SIG-M5 treated with dmso at 0.1 percent for 504 hours (cell line): Measurements from ENCODE around the gene RUSC1.
"Not testable (repeated sequence)": the region's sequence is repeated elsewhere in the genome, so short reads cannot be mapped to it uniquely, and the experiment has no call there.

ENCODE experiments used
- DNase-seq: peaks from one replicate; lab custom pipeline; 2025; ENCODE audit not compliant: unreplicated experiment; lab: John Stamatoyannopoulos, UW

RUSC1 gene, protein sequence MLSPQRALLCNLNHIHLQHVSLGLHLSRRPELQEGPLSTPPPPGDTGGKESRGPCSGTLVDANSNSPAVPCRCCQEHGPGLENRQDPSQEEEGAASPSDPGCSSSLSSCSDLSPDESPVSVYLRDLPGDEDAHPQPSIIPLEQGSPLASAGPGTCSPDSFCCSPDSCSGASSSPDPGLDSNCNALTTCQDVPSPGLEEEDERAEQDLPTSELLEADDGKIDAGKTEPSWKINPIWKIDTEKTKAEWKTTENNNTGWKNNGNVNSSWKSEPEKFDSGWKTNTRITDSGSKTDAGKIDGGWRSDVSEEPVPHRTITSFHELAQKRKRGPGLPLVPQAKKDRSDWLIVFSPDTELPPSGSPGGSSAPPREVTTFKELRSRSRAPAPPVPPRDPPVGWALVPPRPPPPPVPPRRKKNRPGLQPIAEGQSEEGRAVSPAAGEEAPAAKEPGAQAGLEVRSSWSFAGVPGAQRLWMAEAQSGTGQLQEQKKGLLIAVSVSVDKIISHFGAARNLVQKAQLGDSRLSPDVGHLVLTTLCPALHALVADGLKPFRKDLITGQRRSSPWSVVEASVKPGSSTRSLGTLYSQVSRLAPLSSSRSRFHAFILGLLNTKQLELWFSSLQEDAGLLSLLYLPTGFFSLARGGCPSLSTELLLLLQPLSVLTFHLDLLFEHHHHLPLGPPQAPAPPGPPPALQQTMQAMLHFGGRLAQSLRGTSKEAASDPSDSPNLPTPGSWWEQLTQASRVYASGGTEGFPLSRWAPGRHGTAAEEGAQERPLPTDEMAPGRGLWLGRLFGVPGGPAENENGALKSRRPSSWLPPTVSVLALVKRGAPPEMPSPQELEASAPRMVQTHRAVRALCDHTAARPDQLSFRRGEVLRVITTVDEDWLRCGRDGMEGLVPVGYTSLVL

DNA sequence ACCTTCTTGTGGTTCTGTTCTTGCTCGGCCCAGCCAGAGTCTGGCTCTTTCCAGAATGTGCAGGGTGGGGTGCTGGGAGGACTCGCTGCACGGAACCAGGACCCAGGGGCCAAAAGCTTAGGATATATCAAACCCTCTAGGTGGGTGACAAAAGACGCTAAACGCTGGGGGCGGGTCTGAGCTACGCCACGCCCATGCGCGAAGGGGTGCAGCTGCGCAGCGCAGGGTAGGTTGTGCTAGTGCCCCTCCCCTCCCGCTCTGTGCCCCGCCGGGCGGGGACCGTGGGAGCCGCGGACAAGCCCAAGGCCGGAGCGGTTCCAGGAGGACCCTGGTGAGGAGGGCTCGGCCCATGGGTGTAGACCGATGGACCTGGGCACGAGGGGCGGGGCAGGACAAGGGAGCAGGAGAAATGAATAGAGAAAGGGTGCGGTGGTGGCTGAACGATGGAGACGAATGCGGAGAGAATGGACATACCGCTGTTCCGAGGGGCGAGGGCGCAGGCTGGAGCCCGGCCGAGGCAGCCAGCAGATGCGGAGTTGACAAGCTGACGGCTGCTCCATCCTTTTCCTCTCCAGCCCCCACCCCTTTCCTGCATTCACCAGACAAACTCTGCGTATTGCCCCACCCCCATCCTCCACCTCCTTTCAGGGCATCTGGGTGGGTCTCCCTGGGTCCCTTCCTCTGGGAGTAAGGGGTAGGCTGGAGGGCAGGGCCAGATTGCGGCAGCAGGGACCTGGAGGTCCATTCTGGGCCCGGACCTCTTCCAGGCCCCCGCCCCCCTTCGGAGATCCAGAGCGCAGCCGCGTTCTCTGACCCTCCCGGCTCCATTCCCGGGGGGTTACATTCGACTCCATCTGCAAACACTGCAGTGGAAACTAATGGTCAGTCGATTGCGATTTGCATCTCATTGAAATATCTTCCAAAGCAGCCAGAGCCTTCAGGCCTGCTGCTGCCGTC is at the start of gene RUSC1:
Gene RUSC1, plus strand, starts transcription at position 234 of the 957 bp plus-strand sequence. CDS start 880 bp downstream, outside the sequence.
- no peak for DNase-seq

DNA sequence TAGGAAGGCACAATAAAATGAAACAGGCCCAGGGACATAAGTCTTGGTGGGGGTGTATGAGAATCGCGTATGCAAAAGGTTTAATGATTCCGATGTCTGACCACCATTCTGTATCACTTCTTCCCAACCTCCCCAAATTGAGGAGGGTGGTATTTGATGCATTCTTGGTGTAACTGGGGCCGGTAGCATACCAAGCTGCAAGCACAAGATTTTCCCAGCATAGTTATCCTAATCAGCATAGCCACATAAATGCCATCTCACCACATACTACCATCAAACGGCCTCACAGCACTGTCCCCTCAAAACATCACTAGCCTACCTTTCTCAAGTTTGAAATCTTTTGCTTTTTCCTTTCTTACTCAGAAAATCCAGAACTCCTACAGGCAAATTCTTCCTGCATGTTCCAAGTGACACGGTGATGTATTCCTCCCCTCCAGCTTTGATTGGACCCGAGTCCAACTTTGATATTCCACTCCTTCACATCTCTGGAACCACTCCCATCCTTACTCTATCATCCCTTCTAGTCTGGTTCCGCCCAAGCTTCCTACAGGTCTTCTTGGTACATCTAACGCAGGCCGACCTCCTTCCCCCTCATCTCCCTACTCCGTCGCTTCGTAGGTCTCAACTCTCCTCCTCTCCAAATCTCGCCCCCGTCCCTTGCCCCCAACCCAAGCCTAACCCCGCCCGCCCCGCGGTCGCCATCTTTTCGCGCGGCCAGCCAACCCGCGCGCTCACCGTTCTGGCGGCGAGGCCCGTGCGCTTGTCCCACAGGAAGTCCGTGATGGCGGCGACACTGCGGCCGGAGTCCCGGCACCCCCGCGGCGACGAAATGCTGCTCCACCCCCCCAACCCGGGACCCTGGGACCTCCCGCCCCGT is 48.0 kb upstream of the RUSC1 start:
- DNase-seq = peak; percentile 46

DNA sequence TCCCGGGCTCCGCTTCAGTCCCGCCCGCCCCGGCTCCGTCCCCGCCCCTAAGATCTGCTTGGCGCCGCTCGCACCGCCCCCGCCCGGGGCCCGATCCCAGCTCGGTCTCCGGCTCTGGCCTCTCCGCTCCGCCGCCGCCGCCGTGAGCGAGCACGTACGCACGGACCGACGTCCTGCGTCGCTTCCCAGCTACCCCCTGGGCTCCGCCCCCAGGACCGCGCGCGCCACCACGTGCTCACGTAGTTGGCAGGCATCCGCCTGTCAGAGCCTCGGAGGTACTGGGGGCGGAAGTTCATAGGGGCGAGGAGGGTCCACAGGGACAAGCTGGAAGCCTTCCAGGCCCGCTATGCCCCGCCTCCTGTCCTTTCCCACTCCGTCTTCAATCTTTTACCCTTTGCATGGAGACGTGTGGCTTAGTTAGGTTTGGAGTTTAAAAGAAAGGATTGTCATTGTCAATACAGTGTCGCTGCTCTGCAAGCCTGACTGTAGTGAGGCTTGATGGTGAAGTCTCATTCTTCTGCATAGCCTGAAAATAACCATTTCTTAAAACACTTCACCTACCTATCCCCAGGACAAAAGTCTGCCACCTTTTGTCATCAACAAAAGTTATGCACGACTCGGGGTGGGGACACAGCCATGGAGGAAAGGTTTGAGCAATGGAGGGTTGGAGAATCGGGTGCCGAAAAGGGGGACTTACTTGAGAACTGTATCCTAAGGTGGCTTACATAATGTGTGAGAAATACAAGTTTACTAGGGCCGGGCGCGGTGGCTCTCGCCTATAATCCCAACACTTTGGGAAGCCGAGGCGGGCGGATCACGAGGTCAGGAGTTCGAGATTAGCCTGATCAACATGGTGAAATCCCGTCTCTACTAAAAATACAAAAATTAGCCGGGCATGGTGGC is 47.1 kb upstream of the RUSC1 start, which contains the start of gene CLK2:
Gene CLK2, minus strand, starts transcription at position 162 of the 903 bp plus-strand sequence. CDS start 2,527 bp downstream, outside the sequence.
- peak; percentile 98 for DNase-seq

DNA sequence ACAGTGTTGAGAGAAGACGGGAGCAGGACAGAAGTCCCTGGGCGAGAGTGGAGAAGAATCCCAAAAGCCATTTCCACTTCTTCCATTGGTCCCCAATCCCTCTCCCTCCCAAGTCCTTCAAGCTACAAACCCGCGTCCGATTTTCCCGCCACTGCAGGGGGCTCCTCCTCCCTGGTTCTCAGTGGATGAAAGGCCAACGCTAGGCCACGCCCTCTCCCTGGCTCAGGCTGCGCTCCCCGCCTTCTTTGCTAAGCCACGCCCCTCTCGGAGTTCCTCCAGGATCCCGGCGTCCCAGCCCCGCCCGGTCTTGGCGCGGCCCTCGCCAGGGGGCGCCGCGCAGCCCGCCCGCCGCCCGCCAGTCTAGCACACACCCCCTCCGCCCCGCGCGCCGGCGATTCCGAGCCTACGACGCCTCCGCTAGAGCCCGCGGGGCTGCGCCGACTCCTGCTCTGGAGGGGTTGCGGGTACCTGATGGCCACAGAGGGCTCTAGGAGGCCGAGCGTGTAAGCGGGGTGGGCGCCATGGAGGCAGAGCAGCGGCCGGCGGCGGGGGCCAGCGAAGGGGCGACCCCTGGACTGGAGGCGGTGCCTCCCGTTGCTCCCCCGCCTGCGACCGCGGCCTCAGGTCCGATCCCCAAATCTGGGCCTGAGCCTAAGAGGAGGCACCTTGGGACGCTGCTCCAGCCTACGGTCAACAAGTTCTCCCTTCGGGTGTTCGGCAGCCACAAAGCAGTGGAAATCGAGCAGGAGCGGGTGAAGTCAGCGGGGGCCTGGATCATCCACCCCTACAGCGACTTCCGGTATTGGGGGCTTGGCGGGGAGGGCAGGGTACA is 43.4 kb upstream of the RUSC1 start, which contains the start of gene HCN3:
Gene HCN3, plus strand, starts transcription at position 394 of the 832 bp plus-strand sequence. Its CDS starts 128 bp downstream, at position 522.
- peak; percentile 98 for DNase-seq

DNA sequence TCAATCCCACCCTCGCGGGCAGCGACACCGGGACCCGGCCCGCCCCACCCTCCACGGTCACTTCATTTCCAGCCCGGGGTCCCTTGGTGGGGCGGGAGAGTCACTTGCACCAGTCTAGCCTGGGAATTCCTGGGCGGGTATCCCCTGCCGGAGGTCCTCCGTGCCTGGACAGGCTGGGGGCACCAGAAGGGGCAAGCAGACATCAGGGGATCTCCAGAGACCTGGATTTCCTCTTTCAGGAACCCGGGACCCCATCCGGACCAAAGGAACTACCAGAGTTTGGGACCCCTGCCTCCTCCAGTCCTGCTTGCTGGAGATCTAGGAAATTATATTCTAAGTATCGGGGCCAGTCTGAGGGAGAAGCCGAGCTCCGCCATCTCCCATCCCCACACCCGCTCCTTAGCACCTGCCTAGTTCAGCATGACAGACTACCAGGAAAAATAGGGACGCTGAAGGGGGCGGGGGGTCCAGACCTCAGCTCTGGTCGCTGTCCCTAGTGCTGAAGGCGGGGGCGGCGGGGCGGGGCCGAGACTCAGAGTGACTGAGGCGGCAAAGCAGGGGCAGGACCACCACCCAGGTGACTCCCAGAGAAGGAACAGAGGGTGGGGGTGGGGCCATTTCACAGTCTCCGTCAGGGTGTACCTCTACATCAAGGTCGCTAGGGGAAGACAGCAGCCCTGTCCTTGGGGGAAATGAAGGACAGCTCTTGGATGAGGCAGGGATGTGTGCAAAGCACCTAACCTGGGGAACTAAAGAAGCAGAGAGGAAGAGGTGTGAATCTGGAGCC is 42.6 kb upstream of the RUSC1 start:
- peak; percentile 75 for DNase-seq

DNA sequence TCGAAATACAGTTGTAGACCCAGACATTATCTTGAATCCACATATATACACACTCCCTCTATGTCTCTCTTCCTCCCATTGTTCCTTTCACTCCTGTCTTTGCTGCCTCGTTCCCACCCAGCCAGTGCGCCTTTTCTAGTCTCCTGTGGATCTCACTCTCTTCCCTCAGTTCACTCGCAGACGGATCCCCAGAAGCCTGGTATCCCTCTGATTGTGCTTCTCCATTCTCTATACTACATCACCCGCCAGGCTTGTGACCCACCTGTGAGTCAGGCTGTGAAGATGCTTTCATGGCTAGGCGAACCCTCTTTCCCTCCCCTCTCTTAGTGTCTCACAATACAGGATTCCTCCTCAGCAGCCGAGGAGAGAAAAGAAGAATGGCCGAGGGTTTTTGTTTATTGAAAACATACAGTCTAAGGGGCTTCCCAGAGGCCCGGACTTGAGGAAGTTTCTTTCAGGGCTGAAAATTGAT is 42.0 kb upstream of the RUSC1 start:
- no peak for DNase-seq

DNA sequence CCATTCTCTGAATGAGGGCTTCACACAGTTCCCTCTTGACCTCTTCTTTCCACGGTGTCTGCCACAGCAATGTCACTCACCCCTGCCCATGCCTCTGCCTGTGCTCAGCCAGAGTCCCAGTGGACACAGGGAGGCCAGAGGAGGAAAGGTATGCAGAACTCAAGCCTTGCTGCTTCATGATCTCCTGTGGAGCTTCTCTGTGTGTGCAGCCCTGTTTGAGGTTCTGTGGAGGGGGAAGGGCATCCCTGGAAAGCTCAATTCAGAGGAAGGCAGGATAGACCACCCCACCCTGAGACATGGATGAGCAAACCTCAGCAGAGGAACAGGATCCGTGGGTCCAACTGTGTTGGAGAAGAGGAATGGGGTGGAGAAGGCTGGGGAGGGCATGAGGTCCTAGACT is 41.4 kb upstream of the RUSC1 start:
- DNase-seq = no peak

DNA sequence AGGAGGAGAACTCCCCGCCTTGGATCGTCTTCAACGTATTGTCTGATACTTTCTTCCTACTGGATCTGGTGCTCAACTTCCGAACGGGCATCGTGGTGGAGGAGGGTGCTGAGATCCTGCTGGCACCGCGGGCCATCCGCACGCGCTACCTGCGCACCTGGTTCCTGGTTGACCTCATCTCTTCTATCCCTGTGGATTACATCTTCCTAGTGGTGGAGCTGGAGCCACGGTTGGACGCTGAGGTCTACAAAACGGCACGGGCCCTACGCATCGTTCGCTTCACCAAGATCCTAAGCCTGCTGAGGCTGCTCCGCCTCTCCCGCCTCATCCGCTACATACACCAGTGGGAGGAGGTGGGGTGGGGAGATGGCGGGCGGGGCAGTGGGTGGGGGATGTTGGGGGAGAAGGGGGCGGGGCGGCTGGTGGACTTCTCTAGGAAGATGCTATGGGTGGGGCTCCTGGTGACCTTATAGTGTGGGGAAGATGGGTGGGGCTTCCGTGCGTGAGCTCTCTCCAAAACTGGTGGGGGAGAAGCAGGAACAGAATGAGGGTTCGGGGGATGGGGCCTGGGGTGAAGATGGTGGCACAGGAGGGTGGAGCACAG is 38.1 kb upstream of the RUSC1 start:
- no peak for DNase-seq

DNA sequence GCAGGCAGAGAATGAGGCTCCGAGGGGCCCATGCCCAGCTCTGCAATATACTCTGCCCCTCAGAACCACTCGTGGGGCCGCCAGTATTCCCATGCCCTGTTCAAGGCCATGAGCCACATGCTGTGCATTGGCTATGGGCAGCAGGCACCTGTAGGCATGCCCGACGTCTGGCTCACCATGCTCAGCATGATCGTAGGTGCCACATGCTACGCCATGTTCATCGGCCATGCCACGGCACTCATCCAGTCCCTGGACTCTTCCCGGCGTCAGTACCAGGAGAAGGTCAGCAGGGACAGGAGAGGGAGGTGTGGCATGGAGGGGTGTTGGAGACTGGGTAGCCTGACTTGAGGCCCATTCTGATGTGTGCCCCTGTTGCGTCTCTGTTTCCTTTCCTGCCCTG is 36.2 kb upstream of the RUSC1 start:
- no peak for DNase-seq

DNA sequence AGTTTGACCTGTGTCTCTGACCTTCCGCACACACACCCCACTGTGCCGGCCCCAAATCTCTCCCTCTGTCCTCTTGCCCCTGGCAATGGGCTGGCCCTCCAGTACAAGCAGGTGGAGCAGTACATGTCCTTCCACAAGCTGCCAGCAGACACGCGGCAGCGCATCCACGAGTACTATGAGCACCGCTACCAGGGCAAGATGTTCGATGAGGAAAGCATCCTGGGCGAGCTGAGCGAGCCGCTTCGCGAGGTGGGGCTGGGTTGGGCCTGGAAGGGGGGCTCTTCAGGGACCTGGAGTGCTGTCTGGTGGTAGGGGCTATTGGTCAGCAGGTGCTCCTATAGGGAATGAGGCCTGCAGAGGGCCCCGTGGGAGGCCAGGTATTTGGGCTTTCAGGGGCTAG is 35.6 kb upstream of the RUSC1 start:
- DNase-seq = no peak

DNA sequence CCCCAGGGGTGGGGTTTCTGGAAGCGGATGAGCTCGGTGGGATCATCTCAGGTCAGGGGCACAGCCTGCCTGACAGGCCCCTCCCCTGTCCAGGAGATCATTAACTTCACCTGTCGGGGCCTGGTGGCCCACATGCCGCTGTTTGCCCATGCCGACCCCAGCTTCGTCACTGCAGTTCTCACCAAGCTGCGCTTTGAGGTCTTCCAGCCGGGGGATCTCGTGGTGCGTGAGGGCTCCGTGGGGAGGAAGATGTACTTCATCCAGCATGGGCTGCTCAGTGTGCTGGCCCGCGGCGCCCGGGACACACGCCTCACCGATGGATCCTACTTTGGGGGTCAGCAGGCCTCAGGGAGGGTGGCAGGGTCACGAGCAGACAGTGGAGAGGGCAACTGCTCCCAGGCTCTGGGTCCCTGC is 35.1 kb upstream of the RUSC1 start:
- DNase-seq = no peak

DNA sequence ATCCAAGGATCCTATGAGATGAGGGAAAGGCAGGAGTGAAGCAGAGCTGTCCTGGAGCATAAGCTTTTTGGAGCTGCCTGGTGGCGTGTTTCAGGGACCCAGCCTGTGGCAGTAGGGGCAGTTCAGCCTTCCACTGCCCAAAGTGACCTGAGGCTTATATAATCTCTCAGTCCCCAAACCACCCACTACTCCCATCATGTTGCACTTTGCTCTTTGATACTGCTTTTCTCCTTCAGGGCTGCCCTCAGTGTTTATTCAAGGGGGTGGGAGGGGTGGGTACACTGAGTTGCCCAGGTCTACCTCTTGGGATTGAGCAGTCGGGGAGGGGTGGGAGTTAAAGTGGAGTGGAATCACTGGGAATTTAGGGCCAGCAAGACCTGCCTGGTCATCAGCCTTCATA is 34.1 kb upstream of the RUSC1 start:
- DNase-seq = no peak

DNA sequence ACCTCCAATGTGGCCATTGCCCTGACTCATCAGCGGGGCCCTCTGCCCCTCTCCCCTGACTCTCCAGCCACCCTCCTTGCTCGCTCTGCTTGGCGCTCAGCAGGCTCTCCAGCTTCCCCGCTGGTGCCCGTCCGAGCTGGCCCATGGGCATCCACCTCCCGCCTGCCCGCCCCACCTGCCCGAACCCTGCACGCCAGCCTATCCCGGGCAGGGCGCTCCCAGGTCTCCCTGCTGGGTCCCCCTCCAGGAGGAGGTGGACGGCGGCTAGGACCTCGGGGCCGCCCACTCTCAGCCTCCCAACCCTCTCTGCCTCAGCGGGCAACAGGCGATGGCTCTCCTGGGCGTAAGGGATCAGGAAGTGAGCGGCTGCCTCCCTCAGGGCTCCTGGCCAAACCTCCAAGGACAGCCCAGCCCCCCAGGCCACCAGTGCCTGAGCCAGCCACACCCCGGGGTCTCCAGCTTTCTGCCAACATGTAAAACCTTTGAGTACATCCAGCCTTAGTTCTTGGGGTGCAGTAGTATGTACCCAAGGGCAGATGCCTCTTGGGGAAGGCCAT is 32.6 kb upstream of the RUSC1 start:
- DNase-seq = no peak

DNA sequence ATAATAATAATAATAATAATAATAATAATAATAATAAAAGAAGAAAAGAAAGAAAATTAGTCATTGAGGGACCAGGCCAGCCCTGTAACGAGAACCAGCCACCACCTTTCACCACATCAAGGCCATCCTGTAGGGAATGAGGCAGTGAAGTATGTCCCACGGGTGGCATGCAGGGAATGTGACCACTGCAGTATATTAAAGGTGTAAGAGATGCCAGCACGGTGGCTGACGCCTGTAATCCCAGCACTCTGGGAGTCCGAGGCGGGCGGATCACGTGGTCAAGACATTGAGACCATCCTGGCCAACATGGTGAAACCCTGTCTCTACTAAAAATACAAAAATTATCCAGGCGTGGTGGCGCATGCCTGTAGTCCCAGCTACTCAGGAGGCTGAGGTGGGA is 29.7 kb upstream of the RUSC1 start:
- not testable (repeated sequence) for DNase-seq

DNA sequence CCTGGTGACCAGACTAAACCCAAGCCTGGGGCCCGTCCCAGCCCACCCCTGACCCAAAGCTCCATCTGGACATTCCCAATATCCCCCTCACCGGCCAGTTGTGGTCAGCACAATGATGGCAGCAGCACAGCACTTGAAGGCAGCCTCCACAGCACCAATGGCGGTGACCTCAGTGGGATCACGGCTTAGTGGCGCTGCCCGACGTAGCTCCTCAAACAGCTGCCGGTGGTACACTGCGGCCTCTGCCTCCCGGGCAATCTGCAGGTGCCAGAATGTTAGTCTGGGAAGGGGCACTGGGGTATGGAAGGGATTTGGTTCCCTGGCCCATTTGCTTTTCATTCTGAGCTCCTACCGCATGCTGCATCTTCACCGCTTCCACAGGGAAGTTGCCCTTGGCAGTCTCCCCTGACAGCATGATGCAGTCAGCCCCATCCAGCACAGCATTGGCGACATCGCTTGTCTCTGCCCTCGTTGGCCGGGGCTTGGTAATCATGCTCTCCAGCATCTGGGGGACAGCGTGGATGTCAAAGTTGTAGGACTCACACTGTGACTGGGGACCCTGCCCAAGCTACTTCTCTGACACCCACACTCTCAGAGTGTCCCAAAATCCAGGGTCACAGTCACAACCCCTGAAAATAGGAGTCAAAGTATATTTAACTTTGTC is 27.5 kb upstream of the RUSC1 start:
- no peak for DNase-seq
